ENCODE measurements around the gene NFIC. TPM values are rescaled to one million over a fixed set of nuclear protein-coding genes. Genes with fewer than 3 reads are reported as not detected.

NFIC gene
- total RNA-seq, 1 donor from 2014 or later: 1.1 TPM

DNA sequence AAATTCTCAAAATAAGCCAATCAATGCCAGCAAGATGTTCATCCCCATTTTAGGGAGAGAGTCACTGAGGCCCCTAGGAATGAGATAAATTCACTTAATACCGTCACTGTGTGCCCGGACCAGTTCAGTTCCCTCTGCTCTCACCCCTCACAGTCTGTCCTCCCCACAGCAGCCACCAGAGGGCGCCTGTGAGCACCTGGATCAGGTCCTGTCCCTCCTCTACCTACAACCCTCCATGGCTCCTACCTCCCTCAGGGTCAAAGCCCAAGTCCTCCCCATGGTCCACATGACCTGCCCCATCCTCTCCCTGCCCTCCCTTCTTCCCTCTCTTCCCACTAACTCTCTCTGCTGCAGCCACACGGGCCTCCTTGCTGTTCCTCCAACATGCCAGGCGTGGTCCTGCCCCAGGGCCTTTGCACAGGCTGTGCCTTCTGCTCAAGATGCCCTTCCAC lies 42.0 kb upstream of the NFIC start:
- no peaks in the 10 kb centered on the region for H3K4me1 ChIP-seq
- Mint-ChIP-seq H3K4me1 (no peaks in the 10 kb centered on the region), H3K9me3 (no peaks in the 10 kb centered on the region), H3K27ac (no peak overlapping the region), H3K27me3 (ENCODE audit: insufficient read depth, low read depth) (peaks cover 16% of the 10 kb centered on the region), H3K36me3 (no peaks in the 10 kb centered on the region), H3K4me3 (no peak overlapping the region)
- H3K9me3 ChIP-seq (ENCODE audit: low read depth): no peaks in the 10 kb centered on the region
- DNase-seq (ENCODE audit: low spot score): peak; percentile 36
- no peaks in the 10 kb centered on the region for H3K36me3 ChIP-seq
- H2AFZ ChIP-seq (replicated peaks): no peak overlapping the region
- H3K9ac ChIP-seq: no peak overlapping the region
- H3F3A ChIP-seq (ENCODE audit: low read depth): no peaks in the 10 kb centered on the region
- TF ChIP-seq, protein P1, sequence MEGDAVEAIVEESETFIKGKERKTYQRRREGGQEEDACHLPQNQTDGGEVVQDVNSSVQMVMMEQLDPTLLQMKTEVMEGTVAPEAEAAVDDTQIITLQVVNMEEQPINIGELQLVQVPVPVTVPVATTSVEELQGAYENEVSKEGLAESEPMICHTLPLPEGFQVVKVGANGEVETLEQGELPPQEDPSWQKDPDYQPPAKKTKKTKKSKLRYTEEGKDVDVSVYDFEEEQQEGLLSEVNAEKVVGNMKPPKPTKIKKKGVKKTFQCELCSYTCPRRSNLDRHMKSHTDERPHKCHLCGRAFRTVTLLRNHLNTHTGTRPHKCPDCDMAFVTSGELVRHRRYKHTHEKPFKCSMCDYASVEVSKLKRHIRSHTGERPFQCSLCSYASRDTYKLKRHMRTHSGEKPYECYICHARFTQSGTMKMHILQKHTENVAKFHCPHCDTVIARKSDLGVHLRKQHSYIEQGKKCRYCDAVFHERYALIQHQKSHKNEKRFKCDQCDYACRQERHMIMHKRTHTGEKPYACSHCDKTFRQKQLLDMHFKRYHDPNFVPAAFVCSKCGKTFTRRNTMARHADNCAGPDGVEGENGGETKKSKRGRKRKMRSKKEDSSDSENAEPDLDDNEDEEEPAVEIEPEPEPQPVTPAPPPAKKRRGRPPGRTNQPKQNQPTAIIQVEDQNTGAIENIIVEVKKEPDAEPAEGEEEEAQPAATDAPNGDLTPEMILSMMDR (IDR thresholded peaks at IDR 0.05): peak; percentile 69
- TF ChIP-seq EZH2 (IDR thresholded peaks at IDR 0.05): no peak
- H3K4me2 ChIP-seq: no peak overlapping the region
- no peaks in the 10 kb centered on the region for H4K20me1 ChIP-seq (ENCODE audit: low read depth)
- H3K27me3 ChIP-seq: peaks cover 42% of the 10 kb centered on the region
- no peak overlapping the region for H3K4me3 ChIP-seq
- no peaks in the 10 kb centered on the region for H3K79me2 ChIP-seq (ENCODE audit: low read depth)
- H3K27ac ChIP-seq: no peak overlapping the region

DNA sequence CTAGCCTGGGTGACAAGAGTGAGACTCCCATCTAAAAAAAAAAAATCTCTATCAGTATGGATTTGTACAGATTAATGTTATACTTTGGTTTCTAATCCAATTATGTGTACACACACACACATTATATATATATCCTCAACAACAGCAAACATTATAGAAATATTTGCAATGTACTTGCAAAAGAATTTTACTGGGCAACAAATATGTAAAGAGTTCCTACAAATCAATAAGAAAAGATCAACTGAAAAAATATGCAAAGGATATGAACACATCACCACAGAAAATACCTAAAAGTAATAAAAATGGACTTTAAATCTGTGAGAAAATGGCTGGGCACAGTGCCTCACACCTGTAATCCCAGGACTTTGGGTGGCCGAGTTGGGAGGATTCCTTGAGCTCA lies 40.9 kb upstream of the NFIC start:
- H3K79me2 ChIP-seq (ENCODE audit: low read depth): no peaks in the 10 kb centered on the region
- Mint-ChIP-seq H3K27ac (no peak overlapping the region), H3K36me3 (no peaks in the 10 kb centered on the region), H3K4me3 (no peak overlapping the region), H3K4me1 (no peaks in the 10 kb centered on the region), H3K9me3 (no peaks in the 10 kb centered on the region), H3K27me3 (ENCODE audit: insufficient read depth, low read depth) (peaks cover 19% of the 10 kb centered on the region)
- H3K9me3 ChIP-seq (ENCODE audit: low read depth): no peaks in the 10 kb centered on the region
- no peak overlapping the region for H3K27ac ChIP-seq
- H3K9ac ChIP-seq: no peak overlapping the region
- H3K36me3 ChIP-seq: no peaks in the 10 kb centered on the region
- H3K4me2 ChIP-seq: no peak overlapping the region
- H3K27me3 ChIP-seq: peaks cover 47% of the 10 kb centered on the region
- TF ChIP-seq EZH2 (IDR thresholded peaks at IDR 0.05) (no peak), EZH2phosphoT487 (IDR thresholded peaks at IDR 0.05) (no peak)
- TF ChIP-seq, protein P1 (IDR thresholded peaks at IDR 0.05): no peak
- H4K20me1 ChIP-seq (ENCODE audit: low read depth): no peaks in the 10 kb centered on the region
- H3K4me1 ChIP-seq: no peaks in the 10 kb centered on the region
- no peak overlapping the region for H3K4me3 ChIP-seq
- DNase-seq (ENCODE audit: low spot score): no peak
- no peaks in the 10 kb centered on the region for H3F3A ChIP-seq (ENCODE audit: low read depth)
- H2AFZ ChIP-seq (replicated peaks): no peak overlapping the region

DNA sequence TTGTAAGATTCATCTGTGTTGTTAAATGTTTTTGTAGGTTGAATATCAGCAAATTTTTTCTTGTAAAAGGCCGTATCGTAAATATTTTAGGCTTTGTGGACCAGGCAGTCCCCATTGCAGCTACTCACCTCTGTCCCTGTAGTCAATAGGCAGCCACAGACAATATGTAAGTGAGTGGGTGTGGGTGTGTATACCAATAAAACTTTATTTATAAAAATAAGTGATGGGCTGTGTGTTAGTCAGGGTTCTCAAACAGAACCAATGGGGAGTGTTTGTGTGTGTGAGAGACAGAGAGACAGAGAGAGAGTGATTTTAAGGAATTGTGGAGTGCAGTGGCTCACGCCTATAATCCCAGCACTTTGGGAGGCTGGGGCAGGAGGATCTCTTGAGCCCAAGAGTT lies 37.6 kb upstream of the NFIC start:
- Histone ChIP-seq H3K4me1 (no peaks in the 10 kb centered on the region), H2AFZ (replicated peaks) (no peak overlapping the region), H3F3A (ENCODE audit: low read depth) (no peaks in the 10 kb centered on the region), H4K20me1 (ENCODE audit: low read depth) (no peaks in the 10 kb centered on the region), H3K27me3 (peaks cover 60% of the 10 kb centered on the region), H3K4me2 (no peak overlapping the region), H3K9me3 (ENCODE audit: low read depth) (no peaks in the 10 kb centered on the region), H3K27ac (no peak overlapping the region), H3K4me3 (no peak overlapping the region), H3K79me2 (ENCODE audit: low read depth) (no peaks in the 10 kb centered on the region), H3K9ac (no peak overlapping the region), H3K36me3 (no peaks in the 10 kb centered on the region)
- H3K4me3 Mint-ChIP-seq: no peak overlapping the region
- H3K36me3 Mint-ChIP-seq: no peaks in the 10 kb centered on the region
- H3K27ac Mint-ChIP-seq: no peak overlapping the region
- no peaks in the 10 kb centered on the region for H3K4me1 Mint-ChIP-seq
- DNase-seq (ENCODE audit: low spot score): no peak
- H3K27me3 Mint-ChIP-seq (ENCODE audit: insufficient read depth, low read depth): peaks cover 30% of the 10 kb centered on the region
- H3K9me3 Mint-ChIP-seq: no peaks in the 10 kb centered on the region
- TF ChIP-seq EZH2phosphoT487 (IDR thresholded peaks at IDR 0.05) (no peak), EZH2 (IDR thresholded peaks at IDR 0.05) (no peak)
- TF ChIP-seq, protein P1 (IDR thresholded peaks at IDR 0.05): no peak

Data from neural progenitor cell (in vitro differentiated cells).